OCI-LY3 (cell line): Measurements from ENCODE around the gene ABCD1.
"Not testable (repeated sequence)": the region's sequence is repeated elsewhere in the genome, so short reads cannot be mapped to it uniquely, and the experiment has no call there.

Source experiments
- H2AFZ ChIP-seq: fragments of 200-600, 300-600 bp; shearing (Covaris generic); 2 replicates; pipeline ENCODE4 v1.6.0; 2014; ENCODE audit warnings: antibody characterized with exemption, low read depth, low read length
- H3K27ac ChIP-seq: fragments of 200-600, 300-600 bp; sonication (generic); 2 replicates; pipeline ENCODE4 v1.5.1; 2014; ENCODE audit warnings: mild to moderate bottlenecking, low read length, moderate library complexity, mixed read lengths
- H3K27me3 ChIP-seq: fragments of 200-600, 300-600 bp; sonication (generic); 2 replicates; pipeline ENCODE4 v1.6.1; 2014; ENCODE audit warnings: low read depth, low read length, mixed read lengths
- H3K36me3 ChIP-seq: fragments of 200-600, 300-600 bp; sonication (generic); replicated peaks from 2 replicates; pipeline ENCODE3; 2014; ENCODE audit warnings: low read depth, low read length, mixed read lengths
- H3K4me1 ChIP-seq: fragments of 300-600, 200-600 bp; sonication (generic); 2 replicates; pipeline ENCODE4 v1.6.1; 2014; ENCODE audit warnings: low read length, mixed read lengths
- H3K4me2 ChIP-seq: fragments of 200-600, 300-600 bp; sonication (generic); 2 replicates; pipeline ENCODE4 v1.6.1; 2014; ENCODE audit warnings: low read length, mixed read lengths
- H3K4me3 ChIP-seq: fragments of 300-600, 200-600 bp; sonication (generic); 2 replicates; pipeline ENCODE4 v1.5.1; 2014; ENCODE audit warnings: antibody characterized with exemption, mild to moderate bottlenecking, low read length, moderate library complexity
- H3K79me2 ChIP-seq: fragments of 300-600, 200-600 bp; shearing (Covaris generic); 2 replicates; pipeline ENCODE4 v1.6.1; 2014; ENCODE audit warnings: mild to moderate bottlenecking, low read length, mixed read lengths
- H3K9ac ChIP-seq: fragments of 300-600, 200-600 bp; shearing (Covaris generic); 2 replicates; pipeline ENCODE4 v1.6.0; 2014; ENCODE audit warnings: mild to moderate bottlenecking, low read length, moderate library complexity
- H3K9me3 ChIP-seq: fragments of 200-600, 300-600 bp; shearing (Covaris generic); 2 replicates; pipeline ENCODE4 v1.6.1; 2014; ENCODE audit warnings: low read length, mixed read lengths; ENCODE audit not compliant: insufficient read depth
- H4K20me1 ChIP-seq: fragments of 200-600, 300-600 bp; sonication (generic); 2 replicates; pipeline ENCODE4 v1.6.1; 2016; ENCODE audit warnings: low read length, mixed read lengths; ENCODE audit not compliant: insufficient read depth
- CTCF ChIP-seq: fragments of 200-600, 300-600 bp; sonication (generic); IDR thresholded peaks from 2 replicates; pipeline ENCODE4 v1.5.1; 2014; ENCODE audit warnings: antibody characterized with exemption, low read length, low read depth
- EZH2phosphoT487 ChIP-seq: fragments of 200-600 bp; shearing (Covaris generic); IDR thresholded peaks from 2 replicates; pipeline ENCODE4 v1.6.1; 2018; ENCODE audit warnings: antibody characterized with exemption, mixed run types, low read depth

The ABCD1 gene

GRCh38 chrX:153690466-153690865, 34.2 kb upstream of the ABCD1 start:
- Histone ChIP-seq H2AFZ (no peak overlapping the region), H3K36me3 (no peaks in the 10 kb centered on the region), H3K79me2 (no peaks in the 10 kb centered on the region), H3K4me3 (no peak overlapping the region), H3K27me3 (no peaks in the 10 kb centered on the region), H4K20me1 (no peaks in the 10 kb centered on the region), H3K9ac (no peak overlapping the region), H3K27ac (no peak overlapping the region), H3K4me1 (no peaks in the 10 kb centered on the region), H3K9me3 (no peaks in the 10 kb centered on the region), H3K4me2 (no peak overlapping the region)
- TF ChIP-seq EZH2phosphoT487: no peak
- TF ChIP-seq CTCF: no peak

DNA sequence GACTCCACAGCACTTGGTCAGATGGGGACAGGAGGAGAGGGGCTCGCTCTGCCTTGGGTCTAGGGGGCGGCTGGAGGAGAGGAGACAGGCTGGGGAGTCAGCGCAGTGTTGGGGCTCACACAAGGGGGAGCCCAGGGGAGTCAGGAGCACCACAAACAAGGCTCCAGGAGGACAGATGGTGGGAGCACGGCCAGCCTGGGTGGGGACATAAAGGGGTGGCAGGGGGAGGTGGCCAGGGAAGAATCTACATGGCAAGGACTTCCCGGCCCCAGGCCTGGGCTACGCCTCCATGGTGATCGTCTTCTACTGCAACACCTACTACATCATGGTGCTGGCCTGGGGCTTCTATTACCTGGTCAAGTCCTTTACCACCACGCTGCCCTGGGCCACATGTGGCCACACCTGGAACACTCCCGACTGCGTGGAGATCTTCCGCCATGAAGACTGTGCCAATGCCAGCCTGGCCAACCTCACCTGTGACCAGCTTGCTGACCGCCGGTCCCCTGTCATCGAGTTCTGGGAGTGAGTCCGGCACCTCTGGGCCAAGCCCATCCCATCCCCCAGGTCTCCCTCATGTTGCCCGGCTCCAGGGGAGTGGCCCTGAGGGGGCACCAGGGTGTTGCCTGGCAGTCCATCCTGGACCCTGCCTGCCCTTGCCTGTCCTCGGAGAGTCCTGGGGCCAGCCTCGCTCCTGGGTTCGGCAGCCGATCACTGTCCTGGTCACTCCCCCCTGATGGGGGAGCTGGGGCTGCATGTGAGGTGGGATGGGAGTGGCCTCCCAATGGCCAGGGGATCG, 33.4 kb upstream of the ABCD1 start:
- H3K27me3 ChIP-seq, H2AFZ ChIP-seq, H3K4me1 ChIP-seq, H4K20me1 ChIP-seq, H3K9me3 ChIP-seq, H3K9ac ChIP-seq, H3K36me3 ChIP-seq, H3K4me2 ChIP-seq, H3K27ac ChIP-seq, H3K4me3 ChIP-seq, H3K79me2 ChIP-seq: not testable (repeated sequence)

DNA sequence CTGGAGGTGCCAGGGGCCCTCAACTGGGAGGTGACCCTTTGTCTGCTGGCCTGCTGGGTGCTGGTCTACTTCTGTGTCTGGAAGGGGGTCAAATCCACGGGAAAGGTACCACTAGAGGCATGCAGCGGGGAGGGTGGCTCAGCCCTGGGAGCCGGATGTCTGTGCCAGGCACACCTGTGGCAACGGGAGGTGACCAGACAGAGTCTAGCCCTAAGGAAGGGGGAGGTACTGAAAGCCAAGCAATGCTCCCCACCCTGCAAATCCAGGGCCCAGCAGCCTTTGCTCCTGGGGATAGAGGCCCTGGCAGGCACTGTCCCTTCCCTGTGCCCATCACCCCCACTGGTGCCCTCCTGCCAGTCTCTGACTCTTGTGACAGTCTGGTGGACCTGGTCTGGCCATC, 32.7 kb upstream of the ABCD1 start:
- H3K9me3 ChIP-seq: no peaks in the 10 kb centered on the region
- no peaks in the 10 kb centered on the region for H3K79me2 ChIP-seq
- no peak overlapping the region for H3K4me2 ChIP-seq
- H3K27ac ChIP-seq: no peak overlapping the region
- no peak overlapping the region for H2AFZ ChIP-seq
- no peaks in the 10 kb centered on the region for H3K4me1 ChIP-seq
- H4K20me1 ChIP-seq: no peaks in the 10 kb centered on the region
- no peak overlapping the region for H3K9ac ChIP-seq
- no peaks in the 10 kb centered on the region for H3K27me3 ChIP-seq
- no peaks in the 10 kb centered on the region for H3K36me3 ChIP-seq
- no peak for TF ChIP-seq CTCF
- no peak for TF ChIP-seq EZH2phosphoT487
- H3K4me3 ChIP-seq: no peak overlapping the region

DNA sequence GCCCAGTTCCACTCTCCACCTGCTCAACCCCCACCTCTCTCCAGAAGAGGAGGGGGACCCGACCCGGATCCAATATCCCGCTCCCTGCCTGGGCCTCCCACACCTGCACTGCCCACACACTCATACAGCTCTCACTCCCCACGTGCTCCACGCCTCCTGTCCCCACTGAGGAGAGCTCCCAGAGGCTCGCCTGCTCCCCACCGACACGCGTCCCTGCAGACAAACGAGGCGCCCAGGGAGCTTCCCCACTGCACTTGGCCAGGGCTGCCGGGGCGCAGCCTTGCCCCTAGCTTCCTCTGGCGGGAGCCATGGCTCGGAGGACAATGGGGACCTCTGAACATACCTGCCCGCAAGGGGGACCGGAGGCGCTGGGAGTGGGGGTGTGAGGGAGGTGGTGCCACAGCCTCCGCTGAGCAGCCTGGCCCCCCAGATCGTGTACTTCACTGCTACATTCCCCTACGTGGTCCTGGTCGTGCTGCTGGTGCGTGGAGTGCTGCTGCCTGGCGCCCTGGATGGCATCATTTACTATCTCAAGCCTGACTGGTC, 32.0 kb upstream of the ABCD1 start:
- Histone ChIP-seq H3K9ac (no peak overlapping the region), H3K27me3 (no peaks in the 10 kb centered on the region), H3K36me3 (no peaks in the 10 kb centered on the region), H3K27ac (no peak overlapping the region), H3K4me2 (no peak overlapping the region), H2AFZ (no peak overlapping the region), H3K9me3 (no peaks in the 10 kb centered on the region), H3K4me3 (no peak overlapping the region), H4K20me1 (no peaks in the 10 kb centered on the region), H3K79me2 (no peaks in the 10 kb centered on the region), H3K4me1 (no peaks in the 10 kb centered on the region)
- TF ChIP-seq CTCF (no peak), EZH2phosphoT487 (no peak)
